Mononuclear cell (primary cell): ENCODE results near the gene OBSCN. TPM values are rescaled to one million over a fixed set of nuclear protein-coding genes. Genes with fewer than 3 reads are reported as not detected.

Source experiments
- H3K27me3 ChIP-seq: 2 replicates; pipeline ENCODE4 v1.6.0; 2011; ENCODE audit warnings: low read length, control low read depth; ENCODE audit not compliant: insufficient read depth
- H3K4me1 ChIP-seq: 2 replicates; pipeline ENCODE4 v1.5.1; 2011; ENCODE audit warnings: mild to moderate bottlenecking, low read length, control low read depth; ENCODE audit not compliant: insufficient read depth
- H3K4me3 ChIP-seq: 2 replicates; pipeline ENCODE4 v1.5.1; 2011; ENCODE audit warnings: mild to moderate bottlenecking, low read length, moderate library complexity
- H3K9me3 ChIP-seq: 2 replicates; pipeline ENCODE4 v1.5.1; 2011; ENCODE audit warnings: low read depth, mild to moderate bottlenecking, control low read depth, low read length
- total RNA-seq: library from RNA; depleted of rRNA; stranded (reverse); fragments of >200 nt; gene quantifications from one replicate; pipeline ENCODE4 v1.2.3, GENCODE V29; 2012

Gene OBSCN
- total RNA-seq, 1 donor: 26.3 TPM

DNA sequence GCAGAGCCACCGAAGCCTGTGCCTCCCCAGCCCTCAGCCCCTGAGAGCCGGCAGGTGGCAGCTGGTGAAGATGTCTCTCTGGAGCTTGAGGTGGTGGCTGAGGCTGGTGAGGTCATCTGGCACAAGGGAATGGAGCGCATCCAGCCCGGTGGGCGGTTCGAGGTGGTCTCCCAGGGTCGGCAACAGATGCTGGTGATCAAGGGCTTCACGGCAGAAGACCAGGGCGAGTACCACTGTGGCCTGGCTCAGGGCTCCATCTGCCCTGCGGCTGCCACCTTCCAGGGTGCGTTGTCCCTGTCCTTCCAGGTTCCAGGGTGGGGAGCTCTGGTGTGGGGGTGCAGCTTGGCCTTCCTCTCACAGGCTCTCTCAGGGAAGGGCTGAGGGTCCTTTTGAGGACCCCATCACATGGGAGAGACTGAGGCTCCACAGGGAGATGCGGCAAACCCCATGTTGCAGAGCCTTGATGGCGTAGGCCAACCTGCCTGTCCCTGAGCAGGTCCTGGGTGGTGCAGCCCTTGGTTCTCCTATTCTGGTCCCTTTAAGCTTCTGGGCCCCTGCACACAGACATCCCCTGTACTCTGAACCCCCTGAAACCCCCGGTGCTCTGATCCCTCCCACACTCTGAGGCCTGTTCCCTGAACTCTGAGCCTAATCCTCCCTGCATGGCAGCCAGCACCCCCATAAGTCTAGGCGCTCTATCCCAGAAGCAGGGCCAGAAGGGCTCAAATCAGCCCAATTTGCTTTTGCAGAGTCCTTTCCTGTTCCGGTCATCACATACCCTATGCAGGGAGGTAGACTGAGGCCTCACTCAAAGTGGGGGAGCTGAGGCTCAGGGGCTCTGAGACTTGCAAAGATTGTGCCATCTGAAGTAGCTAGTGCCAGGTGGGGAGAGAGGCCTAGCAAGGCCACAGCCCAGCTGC, 110.3 kb downstream of the OBSCN start:
- Histone ChIP-seq H3K27me3 (no peaks in the 10 kb centered on the region), H3K9me3 (no peaks in the 10 kb centered on the region), H3K4me1 (no peaks in the 10 kb centered on the region), H3K4me3 (no peak overlapping the region)

DNA sequence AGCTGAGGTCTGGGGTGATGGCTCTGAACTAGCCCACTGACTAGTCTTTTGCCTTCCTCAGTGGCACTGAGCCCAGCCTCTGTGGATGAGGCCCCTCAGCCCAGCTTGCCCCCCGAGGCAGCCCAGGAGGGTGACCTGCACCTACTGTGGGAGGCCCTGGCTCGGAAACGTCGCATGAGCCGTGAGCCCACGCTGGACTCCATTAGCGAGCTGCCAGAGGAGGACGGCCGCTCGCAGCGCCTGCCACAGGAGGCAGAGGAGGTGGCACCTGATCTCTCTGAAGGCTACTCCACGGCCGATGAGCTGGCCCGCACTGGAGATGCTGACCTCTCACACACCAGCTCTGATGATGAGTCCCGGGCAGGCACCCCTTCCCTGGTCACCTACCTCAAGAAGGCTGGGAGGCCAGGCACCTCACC, 111.0 kb downstream of the OBSCN start:
- H3K4me1 ChIP-seq: no peaks in the 10 kb centered on the region
- H3K27me3 ChIP-seq: no peaks in the 10 kb centered on the region
- H3K4me3 ChIP-seq: no peak overlapping the region
- no peaks in the 10 kb centered on the region for H3K9me3 ChIP-seq

DNA sequence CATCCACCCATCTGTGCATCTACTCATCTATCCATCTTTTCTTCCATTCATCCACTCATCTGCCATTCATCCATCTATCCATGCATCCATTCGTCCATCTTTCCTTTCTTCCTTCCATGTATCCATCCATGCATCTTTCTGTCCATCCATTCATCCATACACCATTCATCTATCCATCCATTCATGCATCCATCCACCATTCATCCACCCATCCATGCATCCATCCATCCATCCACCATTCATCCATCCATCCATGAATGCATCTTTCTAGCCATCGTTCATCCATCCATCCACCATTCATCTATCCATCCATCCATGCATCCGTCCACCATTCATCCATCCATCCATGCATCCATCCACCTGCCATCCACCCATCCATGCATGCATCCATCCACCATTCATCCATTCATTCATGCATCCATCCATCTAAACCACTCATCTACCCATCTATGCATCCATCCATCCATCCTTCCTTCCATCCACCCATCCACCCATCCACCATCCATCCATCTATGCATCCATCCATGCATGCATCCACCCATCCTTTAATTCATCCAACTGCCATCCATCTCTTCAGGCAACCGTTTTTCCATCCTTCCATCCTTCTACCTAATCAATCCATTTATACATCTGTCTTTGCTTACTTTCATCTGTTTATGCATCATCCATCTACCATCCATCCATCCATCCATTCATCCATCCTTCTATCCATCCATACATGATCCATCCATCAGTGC, 111.7 kb downstream of the OBSCN start:
- Histone ChIP-seq H3K4me3 (no peak overlapping the region), H3K27me3 (no peaks in the 10 kb centered on the region), H3K4me1 (no peaks in the 10 kb centered on the region), H3K9me3 (no peaks in the 10 kb centered on the region)

DNA sequence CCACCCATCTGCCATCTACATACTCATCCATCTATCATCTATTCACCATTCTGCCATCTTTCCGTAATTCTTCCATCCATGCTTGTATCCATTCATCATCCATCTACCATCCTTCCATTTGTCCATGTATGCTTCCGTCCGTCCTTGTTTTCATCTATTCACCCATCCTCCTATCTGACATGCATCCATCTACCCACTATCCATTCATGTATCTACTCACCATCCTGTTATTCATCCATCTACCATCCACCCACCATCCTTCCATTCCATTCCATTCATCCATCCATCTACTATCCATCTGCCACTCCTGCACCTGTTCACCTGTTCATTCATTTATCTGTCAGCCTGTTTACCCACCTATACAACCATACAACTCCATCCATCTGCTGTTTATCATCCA, 112.5 kb downstream of the OBSCN start:
- Histone ChIP-seq H3K4me1 (no peaks in the 10 kb centered on the region), H3K4me3 (no peak overlapping the region), H3K27me3 (no peaks in the 10 kb centered on the region), H3K9me3 (no peaks in the 10 kb centered on the region)

DNA sequence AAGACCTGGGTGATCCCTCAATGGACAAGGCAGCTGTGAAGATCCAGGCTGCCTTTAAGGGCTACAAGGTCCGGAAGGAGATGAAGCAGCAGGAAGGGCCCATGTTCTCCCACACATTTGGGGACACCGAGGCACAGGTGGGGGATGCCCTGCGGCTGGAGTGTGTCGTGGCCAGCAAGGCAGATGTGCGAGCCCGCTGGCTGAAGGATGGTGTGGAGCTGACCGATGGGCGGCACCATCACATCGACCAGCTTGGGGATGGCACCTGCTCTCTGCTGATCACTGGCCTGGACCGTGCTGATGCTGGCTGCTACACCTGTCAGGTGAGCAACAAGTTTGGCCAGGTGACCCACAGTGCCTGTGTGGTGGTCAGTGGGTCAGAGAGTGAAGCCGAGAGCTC, 113.6 kb downstream of the OBSCN start:
- no peaks in the 10 kb centered on the region for H3K4me1 ChIP-seq
- H3K4me3 ChIP-seq: no peak overlapping the region
- no peaks in the 10 kb centered on the region for H3K9me3 ChIP-seq
- H3K27me3 ChIP-seq: no peaks in the 10 kb centered on the region

DNA sequence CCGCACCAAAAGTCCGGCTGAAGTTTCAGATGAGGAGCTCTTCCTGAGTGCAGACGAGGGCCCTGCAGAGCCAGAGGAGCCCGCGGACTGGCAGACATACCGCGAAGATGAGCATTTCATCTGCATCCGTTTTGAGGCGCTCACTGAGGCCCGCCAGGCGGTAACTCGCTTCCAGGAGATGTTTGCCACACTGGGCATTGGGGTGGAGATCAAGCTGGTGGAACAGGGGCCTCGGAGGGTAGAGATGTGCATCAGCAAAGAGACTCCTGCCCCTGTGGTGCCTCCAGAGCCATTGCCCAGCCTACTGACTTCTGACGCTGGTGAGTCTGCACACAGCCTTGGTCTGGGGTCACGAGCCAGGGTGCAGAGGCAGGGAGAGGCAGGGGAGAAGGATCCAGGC, 114.1 kb downstream of the OBSCN start:
- no peaks in the 10 kb centered on the region for H3K9me3 ChIP-seq
- H3K4me3 ChIP-seq: no peak overlapping the region
- no peaks in the 10 kb centered on the region for H3K4me1 ChIP-seq
- no peaks in the 10 kb centered on the region for H3K27me3 ChIP-seq

DNA sequence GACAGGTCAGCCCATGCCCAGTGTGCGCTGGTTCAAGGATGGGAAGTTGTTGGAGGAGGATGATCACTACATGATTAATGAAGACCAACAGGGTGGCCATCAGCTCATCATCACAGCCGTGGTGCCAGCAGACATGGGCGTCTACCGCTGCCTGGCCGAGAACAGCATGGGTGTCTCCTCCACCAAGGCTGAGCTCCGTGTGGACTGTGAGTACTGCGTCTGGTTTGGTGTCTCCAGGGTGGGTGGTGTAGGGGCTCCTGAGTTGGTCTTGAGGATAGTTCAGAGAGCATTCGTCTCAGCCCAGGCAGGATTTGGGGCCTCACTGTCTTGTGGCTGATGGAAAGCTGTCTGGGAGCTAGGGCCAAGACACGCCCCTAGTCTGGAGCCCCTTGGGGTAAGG, 115.6 kb downstream of the OBSCN start:
- Histone ChIP-seq H3K9me3 (no peaks in the 10 kb centered on the region), H3K4me3 (no peak overlapping the region), H3K4me1 (no peaks in the 10 kb centered on the region), H3K27me3 (no peaks in the 10 kb centered on the region)

DNA sequence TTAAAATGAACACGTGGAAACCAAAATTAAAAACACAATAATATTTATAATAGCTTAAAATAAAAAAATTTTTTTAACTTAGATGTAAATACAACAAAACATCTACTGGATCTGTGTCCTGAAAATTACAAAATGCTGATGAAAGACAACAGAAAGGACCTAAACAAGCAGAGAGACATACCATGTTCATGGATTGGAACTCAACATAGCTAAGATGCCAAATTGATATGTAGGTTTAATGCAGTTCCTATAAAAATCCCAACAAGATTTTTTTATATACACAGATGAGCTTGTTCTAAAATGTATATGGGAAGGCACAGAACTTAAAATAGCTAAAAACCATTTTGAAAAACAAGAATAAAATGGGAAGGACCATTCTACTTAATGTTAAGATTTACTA, 117.4 kb downstream of the OBSCN start:
- no peaks in the 10 kb centered on the region for H3K27me3 ChIP-seq
- no peaks in the 10 kb centered on the region for H3K4me1 ChIP-seq
- H3K4me3 ChIP-seq: no peak overlapping the region
- no peaks in the 10 kb centered on the region for H3K9me3 ChIP-seq

DNA sequence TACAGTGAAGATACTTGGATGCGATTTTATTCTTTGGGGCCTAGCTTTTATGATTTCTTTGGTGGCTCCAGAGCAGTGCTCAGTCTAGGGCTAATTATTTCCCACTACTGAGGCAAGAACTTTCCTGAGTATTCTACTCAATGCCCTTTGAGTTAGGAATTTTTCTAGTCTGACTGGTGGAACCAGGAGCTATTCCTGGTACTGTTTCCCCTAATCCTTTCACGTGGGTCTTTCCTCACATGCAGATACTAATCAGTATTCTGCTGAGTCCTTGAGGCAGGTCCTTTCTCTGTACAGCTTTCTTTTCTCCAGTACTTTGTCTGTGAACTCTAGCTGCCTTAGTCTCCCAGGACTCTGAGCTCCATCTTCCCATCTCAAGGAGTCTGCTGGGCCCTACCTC, 122.0 kb downstream of the OBSCN start:
- H3K4me3 ChIP-seq: no peak overlapping the region
- H3K4me1 ChIP-seq: no peaks in the 10 kb centered on the region
- no peaks in the 10 kb centered on the region for H3K27me3 ChIP-seq
- no peaks in the 10 kb centered on the region for H3K9me3 ChIP-seq

DNA sequence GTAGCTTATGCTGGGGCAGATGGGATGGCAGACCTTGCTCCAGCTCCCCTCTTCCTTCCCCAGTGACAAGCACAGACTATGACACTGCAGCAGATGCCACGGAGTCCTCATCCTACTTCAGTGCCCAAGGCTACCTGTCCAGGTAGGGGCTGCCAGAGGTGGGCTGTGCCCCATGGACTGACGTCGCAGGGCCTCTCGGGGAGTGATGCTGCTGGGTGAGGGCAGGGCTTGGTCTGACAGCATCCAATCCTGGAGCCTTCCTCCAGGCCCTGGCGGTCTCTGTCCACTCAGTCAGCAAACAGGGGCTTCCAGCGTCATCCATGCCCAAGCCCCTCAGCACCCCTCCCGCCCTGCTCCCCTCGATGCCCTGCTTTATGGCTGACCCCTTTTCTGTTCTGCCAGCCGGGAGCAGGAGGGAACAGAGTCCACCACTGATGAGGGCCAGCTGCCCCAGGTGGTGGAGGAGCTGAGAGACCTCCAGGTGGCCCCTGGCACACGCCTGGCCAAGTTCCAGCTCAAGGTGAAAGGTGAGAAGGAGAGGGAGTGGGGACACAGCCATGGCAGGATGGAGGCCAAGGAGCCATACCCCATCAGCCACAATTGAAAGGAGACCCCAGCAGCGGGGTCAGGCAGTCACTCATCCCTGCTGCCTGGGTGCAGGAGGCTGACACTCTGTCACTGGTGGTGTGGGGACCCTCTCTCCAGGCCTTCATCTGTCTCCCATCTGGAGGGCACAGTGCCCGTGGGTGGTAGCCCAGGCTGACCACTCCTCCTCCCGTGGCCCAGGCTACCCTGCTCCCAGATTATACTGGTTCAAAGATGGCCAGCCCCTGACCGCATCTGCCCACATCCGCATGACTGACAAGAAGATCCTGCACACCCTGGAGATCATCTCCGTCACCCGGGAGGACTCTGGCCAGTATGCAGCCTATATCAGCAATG, 125.2 kb downstream of the OBSCN start:
- Histone ChIP-seq H3K4me1 (no peaks in the 10 kb centered on the region), H3K4me3 (no peak overlapping the region), H3K9me3 (no peaks in the 10 kb centered on the region), H3K27me3 (no peaks in the 10 kb centered on the region)

DNA sequence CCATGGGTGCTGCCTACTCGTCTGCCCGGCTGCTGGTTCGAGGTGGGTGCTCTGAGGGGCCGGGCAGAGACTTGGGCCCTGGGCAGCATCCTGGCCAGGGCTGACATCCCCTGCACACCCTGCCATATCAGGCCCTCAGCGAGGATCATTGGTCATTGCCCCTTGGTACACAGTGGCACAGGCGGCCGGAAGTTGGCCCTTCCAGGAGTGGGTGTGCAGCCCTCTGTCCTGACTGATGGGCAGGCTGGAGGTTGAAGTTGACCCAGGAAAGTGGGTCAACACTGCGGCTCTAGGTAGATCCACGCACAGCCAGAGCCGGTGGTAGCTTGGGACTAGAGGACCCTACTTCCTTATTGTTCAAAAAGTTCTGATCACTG, 125.9 kb downstream of the OBSCN start:
- H3K9me3 ChIP-seq: no peaks in the 10 kb centered on the region
- H3K4me1 ChIP-seq: no peaks in the 10 kb centered on the region
- H3K4me3 ChIP-seq: no peak overlapping the region
- H3K27me3 ChIP-seq: no peaks in the 10 kb centered on the region

DNA sequence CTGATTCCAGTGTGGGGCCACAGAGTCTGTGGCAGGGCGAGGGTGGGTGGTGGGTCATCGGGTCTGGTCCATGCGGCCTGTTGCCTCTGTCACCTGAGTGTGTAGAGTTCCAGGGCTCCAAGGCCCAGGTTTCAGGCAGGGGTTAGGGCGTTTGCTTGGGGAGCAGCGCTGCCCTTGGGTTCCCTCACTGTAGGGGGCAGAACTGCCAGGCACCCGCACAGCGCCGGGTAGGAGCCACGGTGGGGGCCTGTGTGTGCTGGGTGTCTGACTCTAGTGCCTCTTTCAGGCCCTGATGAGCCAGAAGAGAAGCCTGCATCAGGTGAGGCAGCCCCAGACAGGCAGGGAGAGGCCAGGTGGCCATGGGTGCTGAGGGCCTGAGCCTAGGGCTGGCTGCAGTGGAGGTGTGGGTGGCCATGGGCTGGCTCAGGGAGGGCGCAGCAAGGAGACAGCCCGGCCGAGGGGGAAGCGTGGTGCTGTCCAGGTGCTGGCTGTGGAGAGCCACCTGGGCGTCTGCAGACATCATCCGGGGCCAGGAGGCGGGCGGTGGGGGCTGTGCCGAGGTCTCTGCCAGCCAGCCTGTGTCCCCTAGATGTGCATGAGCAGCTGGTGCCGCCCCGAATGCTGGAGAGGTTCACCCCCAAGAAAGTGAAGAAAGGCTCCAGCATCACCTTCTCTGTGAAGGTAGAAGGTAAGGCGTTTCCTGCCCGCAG, 126.5 kb downstream of the OBSCN start:
- Histone ChIP-seq H3K4me1 (no peaks in the 10 kb centered on the region), H3K27me3 (no peaks in the 10 kb centered on the region), H3K9me3 (no peaks in the 10 kb centered on the region), H3K4me3 (no peak overlapping the region)

DNA sequence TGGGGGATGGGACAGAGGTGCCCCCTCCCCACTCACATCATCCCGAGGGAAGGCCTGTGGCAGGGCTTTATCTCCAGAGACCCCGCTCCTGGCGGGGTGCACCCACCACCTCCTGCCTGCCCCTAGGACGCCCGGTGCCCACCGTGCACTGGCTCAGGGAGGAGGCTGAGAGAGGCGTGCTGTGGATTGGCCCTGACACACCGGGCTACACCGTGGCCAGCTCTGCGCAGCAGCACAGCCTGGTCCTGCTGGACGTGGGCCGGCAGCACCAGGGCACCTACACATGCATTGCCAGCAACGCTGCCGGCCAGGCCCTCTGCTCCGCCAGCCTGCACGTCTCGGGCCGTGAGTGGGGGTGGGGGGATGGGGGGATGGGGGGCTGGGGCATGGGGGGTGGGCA, 127.1 kb downstream of the OBSCN start:
- Histone ChIP-seq H3K4me3 (no peak overlapping the region), H3K9me3 (no peaks in the 10 kb centered on the region), H3K27me3 (no peaks in the 10 kb centered on the region), H3K4me1 (no peaks in the 10 kb centered on the region)
